ENCODE results near the gene FAM234A.

- TF ChIP-seq CTCF (conservative IDR thresholded peaks at IDR 0.05) (no peak), ZFX (IDR thresholded peaks at IDR 0.05) (no peak)
Measured at GRCh38 chr16:240559-240958, 5.9 kb downstream of the FAM234A start.
